HG02759 (cell line): ENCODE results near the gene RBBP8NL.

Source experiments
- ATAC-seq: cut with Tn5 transposase; IDR thresholded peaks from one replicate; pipeline ENCODE4 v1.9.1; 2021; ENCODE audit warnings: mild to moderate bottlenecking, moderate library complexity; ENCODE audit not compliant: unreplicated experiment

Gene RBBP8NL

DNA sequence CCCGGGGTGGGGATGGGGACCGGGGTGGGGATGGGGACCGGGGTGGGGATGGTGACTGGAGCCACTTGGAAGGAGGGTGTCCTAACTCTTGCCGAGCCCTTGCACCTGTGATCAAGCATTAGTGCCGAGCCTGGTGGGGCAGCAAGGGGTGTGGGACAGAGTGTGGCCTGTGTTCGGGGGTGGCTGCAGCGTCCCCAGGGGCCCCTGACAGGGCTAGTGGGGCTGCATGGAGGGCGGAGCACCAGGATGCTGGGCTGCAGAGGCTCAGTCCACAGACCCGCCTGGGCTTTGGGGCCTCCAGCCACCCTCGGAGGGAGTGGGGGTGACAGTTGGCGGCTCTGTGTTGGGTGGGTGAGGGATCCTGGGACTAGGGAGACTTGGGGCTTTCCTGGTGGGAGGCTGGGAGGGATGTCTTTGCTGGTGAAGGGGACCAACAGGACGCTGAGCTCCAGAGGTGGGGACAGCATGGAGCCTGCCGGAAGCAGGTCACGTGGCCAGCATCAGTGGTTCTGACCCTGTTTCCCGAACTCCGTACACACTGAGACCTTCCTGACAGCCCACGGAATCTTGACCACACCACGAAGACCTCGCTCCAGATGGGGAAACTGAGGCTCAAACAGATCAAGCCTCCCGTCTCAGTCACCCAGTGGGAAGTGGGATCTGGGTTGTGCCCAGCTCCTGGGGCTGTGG is 4.6 kb downstream of the RBBP8NL start:
- ATAC-seq: no peak

DNA sequence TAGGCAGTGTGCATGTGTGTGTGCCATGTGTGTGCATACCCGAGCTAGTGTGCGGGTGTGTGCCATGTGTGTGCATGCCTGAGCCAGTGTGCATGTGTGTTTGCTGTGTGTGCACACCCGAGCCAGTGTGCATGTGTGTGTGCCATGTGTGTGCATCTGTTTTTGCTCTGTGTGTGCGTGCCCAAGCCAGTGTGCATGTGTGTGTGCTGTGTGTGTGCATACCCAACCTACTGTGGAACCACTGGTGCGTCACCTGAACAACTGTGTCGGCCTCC is 5.7 kb downstream of the RBBP8NL start:
- ATAC-seq: no peak

- ATAC-seq: no peak
Measured at GRCh38 chr20:62420846-62421715, 6.3 kb downstream of the RBBP8NL start.

GRCh38 chr20:62419759-62420158 is 7.6 kb downstream of the RBBP8NL start:
- no peak for ATAC-seq

GRCh38 chr20:62418709-62419487 is 8.4 kb downstream of the RBBP8NL start:
- no peak for ATAC-seq

- no peak for ATAC-seq
Measured at GRCh38 chr20:62417981-62418708, 9.2 kb downstream of the RBBP8NL start.

DNA sequence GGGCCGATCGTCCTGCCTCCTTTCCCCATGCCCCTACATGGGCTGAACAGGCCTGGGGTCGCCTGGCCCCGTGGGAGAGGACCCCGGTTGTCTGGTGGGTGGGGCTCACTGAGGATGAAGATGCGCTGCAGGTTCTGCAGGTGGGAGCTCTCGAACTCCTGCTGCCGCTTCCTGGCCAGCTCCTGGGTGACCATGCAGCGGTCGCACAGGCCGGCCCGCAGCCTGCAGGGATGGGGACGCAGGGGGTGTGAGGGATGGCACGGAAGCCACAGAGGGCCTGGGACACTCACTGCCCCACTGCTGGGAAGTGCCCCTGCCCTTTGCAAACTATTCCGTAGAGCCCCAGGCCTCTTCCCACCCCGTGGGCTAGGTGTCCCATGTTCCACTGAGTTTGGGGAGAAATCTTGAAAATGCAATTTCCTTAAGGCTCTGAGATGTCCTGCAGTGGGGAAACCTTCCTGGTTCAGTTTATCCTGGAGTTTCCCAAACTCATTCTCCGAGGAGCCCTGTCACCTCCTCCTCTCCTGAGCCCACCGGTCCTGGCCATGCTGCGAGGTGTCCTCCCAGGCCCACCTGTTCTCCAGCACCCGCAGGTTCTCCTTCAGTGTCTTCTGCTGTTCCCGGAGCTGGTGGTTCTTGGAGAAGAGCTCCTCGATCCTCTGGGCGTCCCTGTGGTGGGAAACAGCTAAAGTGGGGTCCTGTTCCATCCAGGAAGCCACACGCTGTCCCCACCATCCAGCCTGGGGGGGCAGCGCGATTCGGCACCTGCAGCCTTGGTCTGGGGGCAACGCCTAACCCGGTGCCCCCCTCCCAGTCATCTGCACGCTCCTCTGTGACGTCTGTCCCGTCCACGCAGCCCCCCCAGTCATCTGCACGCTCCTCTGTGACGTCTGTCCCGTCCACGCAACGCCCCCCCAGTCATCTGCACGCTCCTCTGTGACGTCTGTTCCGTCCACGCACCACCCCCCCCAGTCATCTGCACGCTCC is 10.4 kb downstream of the RBBP8NL start:
- ATAC-seq: no peak

- ATAC-seq: no peak
Measured at GRCh38 chr20:62415354-62416111, 11.8 kb downstream of the RBBP8NL start.

- no peak for ATAC-seq
Measured at GRCh38 chr20:62413896-62414481, 13.3 kb downstream of the RBBP8NL start.

- no peak for ATAC-seq
Measured at GRCh38 chr20:62413025-62413570, 14.2 kb downstream of the RBBP8NL start.

- ATAC-seq: no peak
Measured at GRCh38 chr20:62412194-62413024, 14.9 kb downstream of the RBBP8NL start.

GRCh38 chr20:62411479-62412193 is 15.7 kb downstream of the RBBP8NL start:
- ATAC-seq: no peak

GRCh38 chr20:62410746-62411478 is 16.4 kb downstream of the RBBP8NL start:
- no peak for ATAC-seq

DNA sequence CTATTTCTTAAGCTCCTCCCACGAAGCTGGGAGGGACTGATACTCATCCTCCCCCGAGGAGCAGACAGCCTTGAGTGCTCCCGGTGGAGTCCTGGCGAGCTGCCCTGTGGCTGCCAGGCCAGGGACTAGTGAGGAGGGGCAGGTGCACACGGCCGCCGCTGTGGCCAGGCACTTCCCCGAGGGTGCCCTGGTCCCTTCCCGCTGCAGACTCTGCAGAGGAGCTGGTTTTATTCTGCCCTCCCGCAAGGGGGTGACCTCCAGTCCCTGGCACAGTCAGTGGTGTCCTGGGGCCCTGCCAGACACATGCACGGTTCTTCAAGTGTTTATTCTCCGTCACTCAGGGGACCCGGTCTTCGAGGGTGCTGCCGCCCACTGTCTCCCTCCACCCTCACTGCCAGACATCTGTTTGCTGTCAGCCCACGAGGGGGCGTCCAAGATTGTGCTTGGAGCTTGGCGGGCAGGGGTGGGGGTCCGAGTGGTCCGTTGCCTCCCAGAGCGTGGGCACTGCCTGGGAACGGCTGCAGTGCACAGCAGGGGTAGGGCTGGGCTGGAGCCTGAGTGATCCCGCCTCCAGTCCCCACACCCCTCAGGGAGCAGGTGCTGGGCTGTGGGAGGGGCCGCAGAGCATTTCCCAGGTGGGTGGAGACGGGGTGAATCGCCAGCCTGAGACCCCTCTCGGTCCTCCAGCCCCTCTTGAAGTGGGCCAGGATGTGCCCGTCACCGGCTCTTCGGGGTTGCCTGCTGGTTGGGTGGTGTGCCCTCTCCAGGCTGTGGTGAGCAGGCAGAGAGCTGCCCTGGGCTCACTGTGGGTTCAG is 17.2 kb downstream of the RBBP8NL start:
- ATAC-seq: no peak

- no peak for ATAC-seq
Measured at GRCh38 chr20:62409086-62409853, 18.1 kb downstream of the RBBP8NL start.
